Naive thymus-derived CD8-positive, alpha-beta T cell (primary cell): ENCODE data around the gene FAM200C. TPM values are rescaled to one million over a fixed set of nuclear protein-coding genes. Genes with fewer than 3 reads are reported as not detected.

Source experiments
- ATAC-seq, 2 donors: fragments of 150-1000 bp; cut with Tn5 transposase in 1 of 2; sonication (Bioruptor Pico), chemical (Tn5 transposase) in 1 of 2; 1 replicate in 1 of 2; 2 replicates in 1 of 2; pipeline ENCODE4 v1.10.0; 2021; ENCODE audit warnings: mild to moderate bottlenecking in 2 of 2, moderate library complexity in 2 of 2
- POLR2A ChIA-PET: fragments of 350-600 bp; sonication (Branson Sonifier 250); formaldehyde crosslinking; loops from one replicate; lab custom pipeline; 2021; ENCODE audit warnings: antibody characterized with exemption; lab: Charles Lee
- DNase-seq, 10 donors: peaks; one replicate each; pipeline versions ENCODE4 v3.0.0 to v3.0.0-alpha.2; 2020 to 2022
- H3K27ac Mint-ChIP-seq, 10 donors: one replicate each; pipeline ENCODE4 v1.8.0; 2020 to 2022; ENCODE audit warnings: mild to moderate bottlenecking in 10 of 10, mixed read lengths in 10 of 10, moderate library complexity in 4 of 10, inconsistent platforms in 1 of 10
- H3K27me3 Mint-ChIP-seq, 5 donors: one replicate each; pipeline ENCODE4 v1.8.0; 2021 to 2022; ENCODE audit warnings: mixed read lengths in 5 of 5
- H3K36me3 Mint-ChIP-seq, 3 donors: one replicate each; pipeline ENCODE4 v1.8.0; 2020 to 2022; ENCODE audit warnings: mixed read lengths in 3 of 3, mild to moderate bottlenecking in 2 of 3, inconsistent platforms in 1 of 3
- H3K4me1 Mint-ChIP-seq, 4 donors: one replicate each; pipeline ENCODE4 v1.8.0; 2021 to 2022; ENCODE audit warnings: mixed read lengths in 4 of 4
- H3K4me3 Mint-ChIP-seq, 10 donors: one replicate each; pipeline ENCODE4 v1.8.0; 2020 to 2022; ENCODE audit warnings: mild to moderate bottlenecking in 10 of 10, mixed read lengths in 10 of 10, moderate library complexity in 6 of 10, inconsistent platforms in 1 of 10
- H3K9me3 Mint-ChIP-seq, 9 donors: one replicate each; pipeline ENCODE4 v1.8.0; 2020 to 2022; ENCODE audit warnings: mixed read lengths in 9 of 9, mild to moderate bottlenecking in 3 of 9, inconsistent platforms in 1 of 9, moderate library complexity in 1 of 9
- polyA plus RNA-seq, 3 donors: library from polyadenylated mRNA; unstranded; fragments of 300-500 nt; fragmentation: Illumina TruSeq; gene quantifications; one replicate each; pipeline ENCODE4 v1.2.3, GENCODE V29; 2021
- total RNA-seq, 8 experiments: library from RNA in 2 of 8; stranded (reverse) in 2 of 8; gene quantifications; one replicate each; pipeline ENCODE4 v1.2.3 and lab custom pipeline; 2021 to 2026

The FAM200C gene
- total and polyA plus RNA-seq, 5 experiments from 2014 or later, result 0.15 to 0.49 (median 0.47) TPM

DNA sequence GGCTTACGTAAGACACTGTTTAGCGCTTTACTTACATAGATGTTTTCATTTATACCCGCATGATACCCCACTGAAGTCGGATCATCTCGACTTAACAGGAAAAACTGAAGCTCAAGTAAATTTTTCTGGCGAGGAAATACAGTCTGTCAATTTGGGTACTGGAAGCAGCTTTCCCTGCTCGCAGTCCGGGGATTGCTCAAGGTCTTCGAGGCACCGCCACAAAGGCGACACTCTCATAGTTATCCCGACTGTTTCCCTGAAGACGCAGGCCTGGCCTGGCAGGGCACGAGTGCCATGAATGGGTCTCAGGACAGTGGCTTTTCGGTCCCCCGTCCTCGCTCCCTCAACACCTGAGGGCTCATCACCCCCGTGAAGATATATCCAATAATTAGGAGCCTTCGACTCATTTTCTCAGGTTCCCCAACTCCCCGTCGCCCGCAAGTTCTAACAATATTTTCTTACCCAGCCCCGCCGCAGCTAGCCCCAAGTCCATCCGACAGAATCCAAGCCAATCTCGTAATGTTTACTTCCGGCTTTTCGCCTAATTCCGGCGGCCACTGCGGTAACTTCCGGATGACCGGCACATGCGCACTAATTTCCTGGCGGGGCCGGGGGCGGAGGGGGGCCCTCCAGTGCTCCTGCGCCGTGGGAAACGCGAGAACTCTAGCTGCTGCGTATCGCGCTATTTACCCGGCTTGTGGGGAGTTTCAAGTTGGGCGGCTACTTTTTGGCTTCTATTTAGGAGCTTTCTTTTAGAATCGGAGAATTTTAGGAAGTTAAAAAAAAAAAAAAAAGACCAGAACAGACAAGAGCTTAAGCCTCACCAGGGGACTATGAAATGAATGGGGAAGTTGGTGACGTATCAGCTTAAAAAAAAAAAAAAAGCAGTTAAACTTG is 19.0 kb upstream of the FAM200C start, which contains the start of gene SLU7:
SLU7 (minus strand) TSS at position 521 of the 897 bp plus-strand sequence. CDS start 3,787 bp downstream, outside the sequence.
- POLR2A ChIA-PET, result interaction anchor here (0.7 to 2.3 kb wide), 6 partner anchors 14 to 410 kb away, joined by 3 to 15 read pairs (median 4); partner anchors contain the start of genes FAM200C and TTC1
- DNase-seq, result peak; percentile 84 to 95 (median 92)
- Mint-ChIP-seq H3K4me3 (peak within 1 kb of the TSS; percentile 94 to 99 (median 98)), H3K27me3 (no peaks in the 10 kb centered on the region), H3K36me3 (peaks cover 0 to 28% (median 4%) of the 10 kb centered on the region in 3 donors), H3K4me1 (peaks cover 30 to 79% (median 70%) of the 10 kb centered on the region in 4 donors), H3K9me3 (no peaks in the 10 kb centered on the region), H3K27ac (peak within 1 kb of the TSS; percentile 95 to 100 (median 98))
- peak; percentile 78 to 85 for ATAC-seq

DNA sequence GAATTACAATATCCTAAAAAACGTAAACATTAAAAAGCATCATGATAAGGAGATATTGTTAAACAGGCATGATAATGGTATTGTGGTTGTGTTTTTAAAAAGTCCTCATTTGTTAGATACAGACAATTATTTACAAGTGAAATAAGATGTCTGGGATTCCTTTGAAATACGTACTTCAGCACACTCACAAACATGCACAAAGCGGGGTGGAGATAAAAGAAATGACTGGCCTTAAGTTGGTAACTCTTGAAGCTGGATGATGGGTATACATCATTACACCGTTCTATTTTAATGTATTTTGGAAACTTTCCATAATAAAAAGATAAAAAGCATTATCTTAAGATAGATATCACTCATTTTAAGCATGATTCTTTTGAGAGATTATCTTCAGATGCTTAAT is 1.0 kb downstream of the FAM200C start:
- peaks cover 0 to 23% (median 8%) of the 10 kb centered on the region in 3 donors for H3K36me3 Mint-ChIP-seq
- peak overlapping the region; percentile 90 to 95 (median 92) for H3K4me3 Mint-ChIP-seq
- peaks cover 6 to 22% (median 19%) of the 10 kb centered on the region in 4 donors for H3K4me1 Mint-ChIP-seq
- ATAC-seq, result no peak
- POLR2A ChIA-PET, result interaction anchor here (2.6 kb wide), 1 partner anchor 20 kb away, joined by 13 read pairs; the partner anchor contains the start of gene SLU7
- H3K27ac Mint-ChIP-seq, result peak overlapping the region in 3 of 10 donors; percentile 88 to 91 (median 90)
- H3K9me3 Mint-ChIP-seq, result no peaks in the 10 kb centered on the region
- DNase-seq, result no peak
- no peaks in the 10 kb centered on the region for H3K27me3 Mint-ChIP-seq

DNA sequence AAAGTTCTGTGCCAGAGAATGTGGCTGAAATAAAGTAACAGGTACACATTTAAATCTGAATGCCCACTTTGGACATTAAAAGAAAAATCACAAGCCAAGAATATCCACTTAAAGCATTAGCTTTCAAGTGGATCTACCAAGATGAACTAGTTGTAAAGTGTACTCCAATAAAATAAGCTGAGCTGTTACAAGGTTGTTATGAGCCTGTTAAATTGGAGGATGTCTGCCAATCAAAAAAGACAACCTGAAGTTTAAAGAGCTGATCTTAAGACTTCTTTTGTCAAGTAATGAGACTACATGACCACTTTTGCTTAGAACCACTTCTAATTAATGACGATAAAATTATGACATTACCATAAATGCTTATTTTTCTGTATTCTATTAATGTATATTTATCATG is 2.4 kb downstream of the FAM200C start:
- Mint-ChIP-seq H3K4me3 (no peak overlapping the region), H3K27me3 (no peaks in the 10 kb centered on the region), H3K27ac (peak overlapping the region in 1 of 10 donors; percentile 63), H3K36me3 (peaks cover 0 to 10% (median 3%) of the 10 kb centered on the region in 3 donors), H3K4me1 (peaks cover 6 to 22% (median 19%) of the 10 kb centered on the region in 4 donors), H3K9me3 (no peaks in the 10 kb centered on the region)
- no peak for ATAC-seq
- DNase-seq, result no peak
- POLR2A ChIA-PET, result interaction anchor here (0.6 kb wide), 1 partner anchor 20 kb away, joined by 4 read pairs; no protein-coding TSS in a partner anchor

DNA sequence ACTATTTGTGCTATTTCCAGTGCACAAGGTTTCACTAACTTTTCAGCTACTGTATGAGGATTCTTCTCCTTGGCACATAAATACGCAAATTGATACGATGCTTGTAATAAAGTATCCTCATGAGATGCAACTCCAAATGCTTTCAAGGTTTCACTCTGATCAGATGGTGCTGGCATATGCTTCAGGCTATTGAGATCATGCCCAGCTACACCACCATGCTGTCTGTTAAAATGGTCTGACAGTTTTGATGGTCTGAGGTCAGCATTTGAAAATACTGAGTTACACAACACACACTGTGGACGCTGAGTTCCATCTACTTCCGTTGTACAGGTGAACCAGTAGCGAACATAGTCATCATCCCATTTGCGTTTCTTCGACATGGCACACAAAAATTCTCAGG is 4.7 kb downstream of the FAM200C start:
- Mint-ChIP-seq H3K4me1 (peaks cover 4 to 17% (median 14%) of the 10 kb centered on the region in 4 donors), H3K27ac (no peak overlapping the region), H3K9me3 (no peaks in the 10 kb centered on the region), H3K36me3 (no peaks in the 10 kb centered on the region), H3K27me3 (no peaks in the 10 kb centered on the region), H3K4me3 (no peak overlapping the region)
- ATAC-seq, result no peak
- POLR2A ChIA-PET, result no interaction called here
- no peak for DNase-seq

DNA sequence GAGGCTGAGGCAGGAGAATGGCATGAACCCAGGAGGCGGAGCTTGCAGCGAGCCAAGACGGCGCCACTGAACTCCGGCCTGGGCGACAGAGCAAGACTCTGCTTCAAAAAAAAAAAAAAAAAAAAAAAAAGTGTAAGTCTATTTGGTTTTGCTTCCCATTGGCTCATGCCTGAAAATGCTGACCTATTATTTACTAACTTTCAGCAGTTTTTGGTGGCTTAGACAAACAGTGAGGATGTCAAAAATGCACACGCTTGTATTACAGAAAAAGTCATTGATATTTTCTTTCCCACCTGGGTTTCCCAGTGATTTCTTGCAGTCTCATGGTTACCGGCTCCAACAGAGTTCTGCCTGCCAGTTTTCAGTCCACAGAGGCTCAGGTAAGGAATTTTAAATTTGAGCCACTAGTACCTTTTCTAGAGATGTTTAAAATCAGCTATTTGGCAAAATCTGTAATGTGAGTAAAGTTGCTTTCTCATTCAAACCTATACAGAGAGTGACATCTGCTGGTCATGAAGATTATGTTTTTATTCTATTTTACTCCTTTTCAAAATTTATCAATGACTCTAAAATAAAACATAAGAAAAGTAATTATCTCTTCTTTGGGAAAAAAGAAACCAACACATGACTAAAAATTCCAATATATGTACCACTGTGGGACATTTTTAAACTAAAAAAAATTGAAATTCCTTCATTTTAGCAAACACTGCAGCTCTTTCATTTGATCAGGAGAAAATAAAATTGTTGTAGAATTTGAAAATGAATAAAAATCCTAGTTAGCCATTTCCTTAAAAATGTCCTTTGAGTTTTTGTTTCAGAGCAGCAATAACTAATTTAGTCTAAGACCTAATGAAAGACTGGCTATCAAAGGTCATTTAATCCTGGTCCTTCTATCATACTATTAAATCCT is 8.8 kb downstream of the FAM200C start:
- Mint-ChIP-seq H3K36me3 (peaks cover 0 to 18% (median 8%) of the 10 kb centered on the region in 3 donors), H3K27me3 (peaks cover 0 to 3% (median 0%) of the 10 kb centered on the region in 5 donors), H3K9me3 (peaks cover 0 to 27% (median 11%) of the 10 kb centered on the region in 9 donors), H3K4me3 (no peak overlapping the region), H3K4me1 (no peaks in the 10 kb centered on the region), H3K27ac (no peak overlapping the region)
- ATAC-seq (no peak), DNase-seq (peak in 2 of 10 donors; percentile 11 to 20)
- POLR2A ChIA-PET, result no interaction called here

DNA sequence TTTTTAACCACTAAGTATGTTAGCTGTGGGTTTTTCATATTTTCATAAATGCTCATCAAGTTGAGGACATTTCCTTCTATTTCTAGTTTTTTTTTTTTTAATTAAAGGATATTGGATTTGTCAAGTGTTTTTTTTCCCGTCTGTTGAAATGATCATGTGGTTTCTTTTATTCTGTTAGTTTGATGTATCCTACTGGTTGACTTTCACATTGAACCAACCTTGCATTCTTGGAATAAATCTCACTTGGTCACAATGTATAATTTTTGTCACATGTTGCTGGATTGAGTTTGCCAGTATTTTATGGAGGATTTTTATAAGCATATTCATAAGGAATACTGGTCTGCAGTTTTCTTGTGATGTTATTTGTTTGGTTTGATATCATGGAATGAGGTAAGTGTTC is 12.4 kb downstream of the FAM200C start:
- Mint-ChIP-seq H3K4me1 (peaks cover 0 to 5% (median 0%) of the 10 kb centered on the region in 4 donors), H3K27ac (no peak overlapping the region), H3K4me3 (no peak overlapping the region), H3K36me3 (peaks cover 0 to 23% (median 9%) of the 10 kb centered on the region in 3 donors), H3K27me3 (peaks cover 0 to 3% (median 0%) of the 10 kb centered on the region in 5 donors), H3K9me3 (peaks cover 0 to 39% (median 12%) of the 10 kb centered on the region in 9 donors)
- no peak for DNase-seq
- POLR2A ChIA-PET, result no interaction called here
- ATAC-seq, result no peak

GRCh38 chr5:160385496-160385895 is 14.4 kb downstream of the FAM200C start:
- Mint-ChIP-seq H3K27ac (no peak overlapping the region), H3K4me3 (no peak overlapping the region), H3K4me1 (peaks cover 0 to 5% (median 0%) of the 10 kb centered on the region in 4 donors), H3K9me3 (peaks cover 0 to 39% (median 12%) of the 10 kb centered on the region in 9 donors), H3K36me3 (peaks cover 0 to 23% (median 9%) of the 10 kb centered on the region in 3 donors), H3K27me3 (peaks cover 0 to 3% (median 0%) of the 10 kb centered on the region in 5 donors)
- DNase-seq (no peak), ATAC-seq (no peak)
- POLR2A ChIA-PET, result interaction anchor here (0.6 kb wide), 1 partner anchor 260 kb away, joined by 4 read pairs; no protein-coding TSS in a partner anchor

DNA sequence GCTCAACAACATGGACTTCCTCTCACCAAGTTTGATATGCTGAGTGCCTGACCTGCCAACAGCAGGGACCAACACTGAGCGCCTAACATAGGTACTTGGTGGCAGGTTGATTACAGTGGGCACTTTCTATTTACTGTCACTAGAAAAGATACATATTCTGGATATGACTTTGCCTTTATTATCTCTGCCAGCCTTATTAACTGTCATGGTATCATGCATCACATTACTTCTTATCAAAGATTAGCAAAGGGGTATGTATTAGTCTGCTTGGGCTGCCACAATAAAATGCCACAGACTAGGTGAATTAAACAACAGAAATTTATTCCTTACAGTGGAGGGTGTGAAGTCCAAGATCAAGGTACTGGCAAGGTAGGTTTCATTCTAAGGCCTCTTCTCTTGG is 15.2 kb downstream of the FAM200C start:
- POLR2A ChIA-PET, result no interaction called here
- peaks cover 0 to 5% (median 0%) of the 10 kb centered on the region in 4 donors for H3K4me1 Mint-ChIP-seq

GRCh38 chr5:160382346-160382745 is 17.5 kb downstream of the FAM200C start:
- H3K27me3 Mint-ChIP-seq, result peaks cover 2 to 11% (median 7%) of the 10 kb centered on the region in 5 donors
- no peak overlapping the region for H3K4me3 Mint-ChIP-seq
- no peak for DNase-seq
- POLR2A ChIA-PET, result no interaction called here
- peaks cover 0 to 25% (median 4%) of the 10 kb centered on the region in 9 donors for H3K9me3 Mint-ChIP-seq
- ATAC-seq, result no peak
- H3K27ac Mint-ChIP-seq, result peak overlapping the region in 1 of 10 donors; percentile 5
- H3K36me3 Mint-ChIP-seq, result peaks cover 0 to 13% (median 2%) of the 10 kb centered on the region in 3 donors
- H3K4me1 Mint-ChIP-seq, result peaks cover 0 to 5% (median 0%) of the 10 kb centered on the region in 4 donors

More for the DNA sequence above, 15.2 kb downstream of the FAM200C start:
- H3K36me3 Mint-ChIP-seq, result peaks cover 0 to 23% (median 9%) of the 10 kb centered on the region in 3 donors
- H3K27ac Mint-ChIP-seq, result no peak overlapping the region
- ATAC-seq, result no peak
- peaks cover 0 to 6% (median 4%) of the 10 kb centered on the region in 5 donors for H3K27me3 Mint-ChIP-seq
- H3K9me3 Mint-ChIP-seq, result peaks cover 0 to 39% (median 12%) of the 10 kb centered on the region in 9 donors
- H3K4me3 Mint-ChIP-seq, result no peak overlapping the region
- DNase-seq, result no peak

DNA sequence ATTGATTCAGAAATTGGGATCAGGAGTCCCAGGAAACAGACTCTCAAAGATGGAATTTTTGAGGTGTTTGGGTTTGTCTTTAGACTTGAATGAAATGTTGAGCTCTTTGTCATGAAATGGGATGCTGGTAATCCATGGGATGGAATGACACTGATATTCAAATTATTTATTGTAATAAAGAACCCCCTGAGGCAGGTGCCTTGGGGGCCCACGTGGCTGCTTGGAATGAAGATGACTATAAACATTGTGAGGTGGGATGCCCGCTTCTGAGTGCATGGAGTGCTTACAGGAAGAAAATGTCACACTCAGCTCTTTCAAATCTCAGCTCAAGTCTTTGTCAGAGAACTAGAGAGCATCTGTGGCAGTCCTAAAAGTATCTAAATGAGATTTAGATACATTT is 19.8 kb downstream of the FAM200C start:
- POLR2A ChIA-PET, result no interaction called here
- H3K9me3 Mint-ChIP-seq, result peaks cover 0 to 5% (median 0%) of the 10 kb centered on the region in 9 donors
- no peak overlapping the region for H3K4me3 Mint-ChIP-seq
- H3K27me3 Mint-ChIP-seq, result peaks cover 8 to 28% (median 12%) of the 10 kb centered on the region in 5 donors
- DNase-seq, result no peak
- no peak overlapping the region for H3K27ac Mint-ChIP-seq
- no peak for ATAC-seq
- H3K36me3 Mint-ChIP-seq, result peaks cover 0 to under 1% (median 0%) of the 10 kb centered on the region in 3 donors
- peaks cover 0 to 5% (median 0%) of the 10 kb centered on the region in 4 donors for H3K4me1 Mint-ChIP-seq

DNA sequence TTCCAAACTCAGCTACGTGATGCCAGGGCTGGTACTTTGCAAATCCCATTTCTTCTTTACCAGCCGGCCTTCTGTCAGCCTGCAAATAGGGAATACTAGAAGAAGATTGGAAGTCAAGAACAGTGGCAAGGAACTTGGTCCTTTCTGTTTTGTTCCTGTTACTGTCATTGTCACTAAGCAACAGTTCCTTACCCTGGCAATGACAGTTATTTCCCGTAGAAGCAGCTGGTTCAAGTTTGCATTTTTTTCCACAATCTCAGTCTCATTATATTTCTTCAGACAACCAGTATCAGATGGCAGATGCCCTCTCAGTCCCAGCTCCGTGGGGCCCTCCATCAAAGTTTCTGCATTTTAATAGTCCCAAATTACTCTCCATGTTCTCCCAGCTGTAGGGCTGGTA is 20.3 kb downstream of the FAM200C start:
- peaks cover 11 to 34% (median 15%) of the 10 kb centered on the region in 5 donors for H3K27me3 Mint-ChIP-seq
- POLR2A ChIA-PET, result interaction anchor here (0.7 kb wide), 1 partner anchor 22 kb away, joined by 3 read pairs; no protein-coding TSS in a partner anchor
- peaks cover 0 to 5% (median 0%) of the 10 kb centered on the region in 4 donors for H3K4me1 Mint-ChIP-seq
- H3K9me3 Mint-ChIP-seq, result no peaks in the 10 kb centered on the region
- ATAC-seq, result no peak
- H3K36me3 Mint-ChIP-seq, result no peaks in the 10 kb centered on the region
- no peak for DNase-seq
- no peak overlapping the region for H3K27ac Mint-ChIP-seq
- no peak overlapping the region for H3K4me3 Mint-ChIP-seq
